ENCODE measurements around the gene VEGFB.

VEGFB gene

DNA sequence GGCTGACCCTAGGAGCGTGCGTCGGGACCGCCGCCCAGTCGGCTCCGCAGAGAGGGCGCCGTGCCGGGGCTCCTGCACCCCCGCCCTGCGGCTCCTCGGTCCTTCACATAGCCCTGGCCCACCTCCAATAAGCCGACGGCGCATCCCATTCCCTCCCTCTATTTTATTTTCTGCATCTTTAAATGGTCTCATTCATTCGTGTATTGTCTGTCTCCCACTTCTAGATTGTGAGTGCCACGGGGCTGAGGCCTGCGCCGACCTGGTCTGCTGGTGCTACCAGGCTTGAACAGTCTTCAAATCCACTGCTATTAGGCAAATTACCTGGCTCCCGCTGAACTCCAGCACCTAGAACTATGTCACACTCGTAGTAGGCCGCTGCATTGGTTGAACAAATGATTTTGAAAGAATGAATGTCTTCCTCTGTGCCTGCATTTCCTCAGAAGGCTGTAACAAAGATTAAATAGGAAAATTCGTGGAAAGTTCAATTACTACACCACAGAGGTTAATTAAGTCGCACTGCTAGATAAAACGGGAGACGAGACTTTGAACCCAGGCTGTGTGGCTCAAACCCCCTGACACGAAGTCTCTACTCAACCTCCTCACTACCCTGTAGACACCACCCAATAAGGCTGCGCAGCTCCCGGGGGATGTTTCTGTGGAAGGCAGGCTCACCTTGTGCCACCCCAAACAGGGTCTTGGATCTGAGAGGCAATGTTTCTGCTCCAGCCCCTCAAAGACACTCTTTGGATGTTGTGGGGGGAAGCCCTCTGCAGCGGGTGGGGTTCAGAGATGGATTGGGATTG lies 13.5 kb downstream of the VEGFB start:
- DNase-seq (ENCODE audit: low spot score): no peak

DNA sequence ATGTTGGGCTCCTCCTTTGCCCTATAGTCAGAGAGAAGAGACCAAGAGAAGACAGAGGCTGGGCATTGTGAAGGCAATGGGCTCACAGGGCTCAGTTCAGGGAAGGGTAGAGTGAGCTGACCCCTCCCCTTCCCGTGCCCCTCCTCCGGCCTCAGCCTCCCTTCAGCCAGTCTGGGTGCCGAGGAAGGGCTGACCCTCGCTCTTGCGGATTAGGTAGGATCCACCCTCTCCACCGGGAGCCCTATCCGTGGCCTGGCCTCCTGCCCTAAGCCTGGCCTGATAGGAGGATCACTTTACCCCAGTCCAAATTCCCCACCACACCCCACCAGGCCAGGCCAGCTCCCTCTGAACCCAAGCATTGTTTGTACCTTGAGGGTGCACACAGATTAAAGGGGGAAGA lies 14.2 kb downstream of the VEGFB start:
- no peak for DNase-seq (ENCODE audit: low spot score)

DNA sequence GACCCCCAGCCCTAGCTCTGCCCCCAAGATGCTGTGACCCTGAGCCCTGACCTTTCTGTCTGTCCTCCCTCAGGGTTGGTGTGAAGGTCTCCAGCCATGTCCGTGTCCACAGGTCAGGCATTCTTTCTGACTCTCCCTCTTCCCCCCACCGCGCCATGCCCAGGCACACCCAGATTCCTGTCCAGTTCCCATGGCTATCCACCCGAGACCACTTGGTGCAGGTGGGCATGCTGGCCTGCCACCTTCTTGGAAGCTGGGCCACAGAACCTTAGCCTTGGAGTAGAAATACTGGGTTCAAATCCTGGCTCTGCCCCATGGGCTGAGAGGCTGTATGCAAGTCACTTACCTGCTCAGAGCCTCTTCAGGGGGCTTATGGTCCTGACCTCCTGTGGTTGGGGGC lies 14.7 kb downstream of the VEGFB start:
- no peak for DNase-seq (ENCODE audit: low spot score)

DNA sequence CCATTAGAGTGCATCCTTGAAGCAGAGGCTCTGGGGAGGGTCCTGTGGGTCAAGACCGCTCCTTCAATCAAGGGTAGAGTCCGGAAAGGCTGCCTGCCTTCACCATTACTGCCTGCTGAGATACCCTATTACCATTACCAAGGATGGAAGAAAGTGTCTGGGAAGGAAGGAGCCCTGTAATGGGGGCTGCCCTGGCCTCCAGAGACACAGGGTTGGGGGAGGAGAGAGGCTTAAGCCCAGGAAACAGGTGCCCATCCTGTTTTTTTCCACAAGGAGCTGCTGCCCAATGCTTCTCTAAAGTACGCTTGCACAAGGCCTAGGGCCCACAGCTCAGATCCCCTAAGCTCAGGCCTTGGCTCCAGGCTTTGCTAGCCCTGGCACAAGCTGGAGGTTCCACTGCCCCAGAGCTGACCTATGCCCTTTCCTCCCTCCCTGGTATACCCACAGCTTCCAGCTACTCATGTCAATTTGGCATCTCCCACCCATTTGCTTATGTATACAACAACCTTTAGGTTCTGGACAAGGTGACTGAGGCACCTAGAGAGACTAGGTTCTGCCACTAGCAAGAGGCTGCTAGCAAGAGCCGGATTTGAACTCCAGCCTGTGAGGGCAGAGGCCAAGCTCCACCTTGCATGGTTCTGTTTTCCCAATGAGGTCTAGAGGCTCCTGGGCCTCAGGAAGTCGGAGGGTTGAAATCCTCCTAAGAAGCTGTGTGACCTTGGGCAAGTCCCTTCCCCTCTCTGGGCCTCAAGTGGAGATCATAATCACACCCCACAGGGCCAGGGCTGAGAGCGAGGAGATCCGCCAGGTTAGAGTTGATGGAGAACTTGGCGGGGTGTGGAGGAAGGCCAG lies 15.4 kb downstream of the VEGFB start:
- no peak for DNase-seq (ENCODE audit: low spot score)

DNA sequence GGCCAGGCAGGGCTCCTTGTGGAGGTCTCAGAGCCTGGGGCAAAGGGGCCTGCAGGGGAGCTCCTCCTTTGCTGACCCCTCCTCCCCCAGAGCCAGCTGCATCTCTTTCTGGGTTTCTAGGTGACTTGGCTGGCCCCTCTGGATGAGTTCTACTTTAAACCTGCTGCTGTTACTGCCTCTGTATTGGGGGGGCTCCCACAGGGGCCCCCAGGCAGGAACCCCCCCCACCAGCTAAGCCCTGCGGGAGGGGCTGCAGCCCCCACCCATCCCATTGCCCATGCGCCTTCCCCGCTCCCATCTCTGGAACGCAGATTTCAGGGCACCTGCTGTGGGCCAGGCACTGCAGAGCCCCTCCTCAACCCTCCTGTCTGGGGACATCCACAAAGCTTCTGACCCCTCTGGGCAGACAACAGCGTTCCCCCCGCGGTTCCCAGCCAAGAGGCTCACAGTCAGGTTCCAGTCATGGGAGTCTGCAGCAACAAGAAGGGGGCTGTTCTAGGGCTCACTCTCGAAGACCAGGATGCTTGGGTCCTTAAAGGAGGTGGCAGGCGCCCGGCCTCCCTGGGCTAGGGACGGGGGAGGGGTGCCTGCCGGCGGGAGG lies 16.1 kb downstream of the VEGFB start:
- no peak for DNase-seq (ENCODE audit: low spot score)

DNA sequence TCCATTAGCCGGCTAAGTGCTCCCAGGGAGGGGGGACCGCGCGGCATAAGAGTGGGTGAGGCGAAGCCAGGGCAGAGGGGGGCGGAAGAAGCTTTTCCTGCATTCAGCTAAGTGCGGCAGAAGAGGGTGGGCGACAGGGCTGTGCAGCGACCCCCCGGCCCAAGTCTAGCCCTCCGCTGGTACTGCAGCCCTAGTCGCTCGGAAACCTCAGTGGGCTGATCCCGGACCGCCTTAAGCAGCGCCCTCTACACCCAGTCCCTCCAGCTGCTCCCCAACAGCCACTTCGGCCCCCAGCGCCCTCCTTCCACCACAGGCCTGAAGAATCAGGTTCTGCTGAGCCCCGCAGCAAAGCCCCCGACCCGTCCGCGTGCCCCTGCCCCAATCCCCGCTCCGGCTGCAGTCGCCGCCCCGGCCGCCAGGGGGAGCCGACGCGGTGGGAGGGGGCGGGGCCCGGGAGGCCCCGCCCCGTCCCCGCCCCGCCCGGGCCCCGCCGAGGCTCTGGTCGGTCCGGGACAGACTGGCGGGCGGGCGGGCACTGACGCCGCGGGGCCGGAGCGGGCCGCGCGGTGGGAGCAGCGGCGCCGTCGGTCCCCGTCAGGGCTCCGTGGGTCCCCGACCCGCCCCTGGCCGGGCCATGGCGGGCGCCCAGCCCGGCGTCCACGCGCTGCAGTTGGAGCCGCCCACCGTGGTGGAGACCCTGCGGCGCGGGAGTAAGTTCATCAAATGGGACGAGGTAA lies 16.8 kb downstream of the VEGFB start, which contains the start of gene PLCB3:
PLCB3 (plus strand) TSS at position 515 of the 737 bp plus-strand sequence; CDS start at position 635, 120 bp downstream.
- DNase-seq (ENCODE audit: low spot score): peak; percentile 92

DNA sequence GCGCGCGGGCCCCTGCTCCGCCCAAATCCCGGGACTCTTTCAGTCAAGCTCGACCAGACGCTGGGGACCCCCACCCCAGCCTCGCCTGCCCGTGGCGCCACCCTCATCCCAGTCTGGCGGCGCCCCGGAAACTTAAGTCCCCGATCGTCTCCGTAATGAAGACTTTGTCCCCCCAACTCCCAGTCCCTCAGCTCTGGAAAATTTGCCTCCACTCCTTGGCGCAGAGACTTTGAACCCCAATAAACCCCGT lies 17.3 kb downstream of the VEGFB start:
- no peak for DNase-seq (ENCODE audit: low spot score)

DNA sequence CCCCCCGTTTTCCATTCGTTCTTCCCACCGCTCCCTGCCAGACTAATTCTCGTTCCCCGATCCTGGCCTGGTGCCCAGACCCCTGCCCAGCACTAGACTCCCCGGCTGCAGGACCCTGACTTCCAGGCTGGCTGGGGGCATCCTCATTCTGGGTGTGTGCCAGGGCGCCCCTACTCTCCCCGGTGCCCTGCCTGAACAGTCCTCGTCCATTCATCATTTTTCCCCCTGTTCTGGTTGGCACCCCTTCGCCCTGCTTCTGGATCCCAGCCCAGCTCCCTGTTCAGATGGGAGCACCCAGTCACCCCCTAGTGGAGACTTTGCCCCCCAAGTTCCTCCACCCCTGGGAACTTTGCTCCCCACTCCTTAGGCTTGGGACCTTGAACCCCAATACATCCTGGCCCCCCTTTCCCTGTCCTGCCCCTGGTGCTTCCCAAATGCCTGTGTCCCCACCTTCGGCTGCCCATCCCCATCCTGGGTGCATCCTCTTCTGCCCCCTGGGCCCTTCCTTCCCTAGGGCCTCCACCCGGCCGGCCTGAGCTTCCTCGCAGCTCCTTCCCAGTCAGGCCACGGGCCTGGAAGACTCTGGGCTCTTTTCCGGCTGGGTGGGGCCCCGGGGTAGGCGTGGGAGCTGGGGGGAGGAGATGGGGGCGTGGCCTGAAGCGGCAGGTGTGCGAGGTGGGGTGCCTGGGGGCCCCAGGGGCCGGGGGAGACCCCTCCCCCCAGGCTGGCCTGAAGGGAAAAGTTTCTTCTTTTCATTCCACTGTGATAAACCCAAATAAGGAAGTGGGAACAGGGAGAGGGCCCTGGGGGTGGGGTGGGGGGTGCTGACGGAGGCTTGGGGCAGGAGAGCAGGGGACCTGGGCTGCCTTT lies 17.9 kb downstream of the VEGFB start:
- peak; percentile 78 for DNase-seq (ENCODE audit: low spot score)

DNA sequence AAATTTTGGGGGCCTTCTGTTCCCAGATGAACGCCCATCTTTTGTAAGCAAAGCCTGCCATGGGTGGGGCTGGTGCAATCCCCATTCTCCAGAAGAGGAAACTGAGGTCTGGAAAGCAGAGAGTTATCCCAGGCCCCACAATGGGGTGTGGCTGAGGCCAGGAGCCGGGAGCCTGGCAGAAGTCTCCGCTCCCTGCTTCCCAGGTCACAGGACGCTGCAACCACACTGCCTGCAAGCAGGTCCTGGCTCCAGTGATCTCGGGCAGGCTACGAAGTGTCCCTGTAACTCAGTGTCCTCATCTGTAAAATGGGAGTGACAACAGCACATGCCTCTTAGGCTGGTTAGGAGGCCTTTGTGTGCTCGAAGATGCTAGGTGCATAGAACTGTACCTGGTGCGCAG lies 18.7 kb downstream of the VEGFB start:
- no peak for DNase-seq (ENCODE audit: low spot score)

DNA sequence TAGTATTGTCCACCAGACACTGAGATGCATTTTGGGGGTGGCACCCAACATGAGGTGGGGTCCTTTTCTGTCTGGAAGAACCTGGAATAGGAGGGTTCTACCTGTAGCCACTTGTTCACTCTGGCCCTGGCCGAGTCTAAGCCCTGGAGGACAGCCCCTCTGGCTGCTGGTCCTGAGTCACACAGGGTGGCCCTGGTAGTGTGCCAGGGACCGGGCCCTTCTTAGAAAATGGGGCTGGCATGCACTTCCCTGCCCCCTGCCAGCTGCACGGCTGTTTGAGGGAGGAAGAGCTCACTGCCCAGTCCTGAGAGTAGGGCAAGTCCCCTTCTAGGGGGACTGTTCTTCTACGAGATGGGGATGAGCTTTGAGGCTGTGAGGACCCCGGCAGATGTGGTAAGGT lies 19.1 kb downstream of the VEGFB start:
- DNase-seq (ENCODE audit: low spot score): peak; percentile 57

DNA sequence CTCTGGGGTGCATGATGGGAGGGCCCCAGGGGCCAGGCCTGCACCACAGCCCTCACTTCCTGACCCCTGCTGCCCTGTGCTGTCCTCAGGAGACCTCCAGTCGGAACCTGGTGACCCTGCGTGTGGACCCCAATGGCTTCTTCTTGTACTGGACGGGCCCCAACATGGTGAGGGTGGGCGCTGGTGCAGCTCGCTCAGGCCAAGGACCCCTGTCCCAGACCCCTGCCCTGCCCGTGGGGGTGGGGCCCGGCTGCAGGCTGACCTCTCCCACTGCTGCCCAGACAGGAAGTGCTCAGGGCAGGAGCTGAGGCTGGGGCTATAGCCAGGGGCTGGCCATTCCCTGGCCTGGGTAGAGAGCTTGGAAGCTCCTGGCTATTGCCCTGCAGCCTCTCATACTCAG lies 19.9 kb downstream of the VEGFB start:
- no peak for DNase-seq (ENCODE audit: low spot score)

DNA sequence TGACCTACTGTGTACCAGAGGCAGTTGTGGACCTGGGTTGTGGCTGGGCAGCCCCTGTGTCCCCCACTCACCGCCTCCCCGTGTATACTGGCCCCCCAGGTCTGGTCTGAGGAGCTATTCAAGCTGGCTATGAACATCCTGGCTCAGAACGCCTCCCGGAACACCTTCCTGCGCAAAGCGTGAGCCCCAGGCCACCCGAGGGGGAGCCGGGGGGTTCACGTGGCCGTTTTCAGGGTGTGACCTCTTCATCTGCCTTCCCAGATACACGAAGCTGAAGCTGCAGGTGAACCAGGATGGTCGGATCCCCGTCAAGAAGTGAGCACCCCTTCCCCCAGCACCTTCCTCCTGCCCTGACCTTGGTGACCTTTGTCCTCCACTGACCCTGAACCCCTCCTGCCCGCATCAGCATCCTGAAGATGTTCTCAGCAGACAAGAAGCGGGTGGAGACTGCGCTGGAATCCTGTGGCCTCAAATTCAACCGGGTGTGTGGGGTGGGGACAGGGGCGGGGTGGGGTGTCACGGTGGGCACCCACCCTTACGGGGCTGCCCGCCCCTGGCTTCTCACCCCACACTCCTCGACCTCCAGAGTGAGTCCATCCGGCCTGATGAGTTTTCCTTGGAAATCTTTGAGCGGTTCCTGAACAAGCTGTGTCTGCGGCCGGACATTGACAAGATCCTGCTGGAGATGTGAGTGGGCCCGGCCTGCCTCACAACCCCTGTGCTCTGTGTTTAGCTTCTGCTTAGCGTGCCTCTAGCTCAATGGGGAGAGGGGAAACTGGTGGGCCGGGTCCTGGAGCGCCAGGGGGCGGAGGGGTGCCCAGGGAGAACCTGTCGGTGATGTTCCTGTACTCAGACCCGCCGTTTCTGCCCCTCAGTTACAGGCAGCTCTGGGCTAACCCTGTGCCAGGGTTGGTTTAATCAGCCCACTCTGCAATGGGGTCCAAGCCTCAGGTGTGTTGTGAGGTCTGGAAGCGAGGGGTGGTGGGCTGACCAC lies 21.0 kb downstream of the VEGFB start:
- DNase-seq (ENCODE audit: low spot score): no peak

DNA sequence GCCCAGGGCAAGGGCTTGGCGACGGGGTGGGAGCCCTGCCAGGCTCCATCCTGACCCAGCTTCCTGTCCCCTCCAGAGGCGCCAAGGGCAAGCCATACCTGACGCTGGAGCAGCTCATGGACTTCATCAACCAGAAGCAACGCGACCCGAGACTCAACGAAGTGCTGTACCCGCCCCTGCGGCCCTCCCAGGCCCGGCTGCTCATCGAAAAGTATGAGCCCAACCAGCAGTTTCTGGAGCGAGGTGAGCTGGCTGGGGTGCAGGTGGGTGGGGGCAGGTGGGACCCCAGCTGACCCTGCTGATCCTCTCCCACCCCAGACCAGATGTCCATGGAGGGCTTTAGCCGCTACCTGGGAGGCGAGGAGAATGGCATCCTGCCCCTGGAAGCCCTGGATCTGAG lies 21.9 kb downstream of the VEGFB start:
- DNase-seq (ENCODE audit: low spot score): no peak

DNA sequence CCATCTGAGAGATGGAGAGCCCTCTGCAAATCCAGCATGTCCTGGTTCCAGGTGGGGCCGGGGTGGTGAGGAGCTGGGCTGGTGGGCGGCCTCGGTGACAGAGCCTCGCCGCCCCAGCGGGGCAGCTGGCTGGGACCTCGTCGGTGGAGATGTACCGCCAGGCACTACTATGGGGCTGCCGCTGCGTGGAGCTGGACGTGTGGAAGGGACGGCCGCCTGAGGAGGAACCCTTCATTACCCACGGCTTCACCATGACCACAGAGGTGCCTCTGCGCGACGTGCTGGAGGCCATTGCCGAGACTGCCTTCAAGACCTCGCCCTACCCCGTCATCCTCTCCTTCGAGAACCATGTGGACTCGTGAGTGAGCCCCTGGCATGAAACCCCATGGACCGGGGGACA lies 24.0 kb downstream of the VEGFB start:
- no peak for DNase-seq (ENCODE audit: low spot score)

DNA sequence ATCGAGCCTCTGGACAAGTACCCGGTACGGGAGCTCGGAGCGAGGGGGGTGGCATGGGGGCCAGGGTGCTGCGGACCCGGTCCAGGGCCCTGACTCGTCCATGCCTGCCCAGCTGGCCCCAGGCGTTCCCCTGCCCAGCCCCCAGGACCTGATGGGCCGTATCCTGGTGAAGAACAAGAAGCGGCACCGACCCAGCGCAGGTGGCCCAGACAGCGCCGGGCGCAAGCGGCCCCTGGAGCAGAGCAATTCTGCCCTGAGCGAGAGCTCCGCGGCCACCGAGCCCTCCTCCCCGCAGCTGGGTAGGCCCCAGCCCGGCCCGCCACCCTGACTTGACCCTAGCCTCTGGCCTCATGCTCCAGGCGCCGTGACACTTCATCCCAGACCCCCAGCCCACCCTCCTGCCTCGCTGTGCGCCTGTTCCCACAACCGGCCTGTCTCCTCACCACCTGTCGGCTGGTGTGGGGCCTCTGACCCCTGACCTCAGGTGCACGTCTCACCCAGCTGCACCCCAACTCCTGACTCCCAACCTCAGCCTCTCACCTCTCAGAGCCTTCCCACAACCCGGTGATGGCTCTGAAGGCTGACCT lies 24.7 kb downstream of the VEGFB start:
- no peak for DNase-seq (ENCODE audit: low spot score)

DNA sequence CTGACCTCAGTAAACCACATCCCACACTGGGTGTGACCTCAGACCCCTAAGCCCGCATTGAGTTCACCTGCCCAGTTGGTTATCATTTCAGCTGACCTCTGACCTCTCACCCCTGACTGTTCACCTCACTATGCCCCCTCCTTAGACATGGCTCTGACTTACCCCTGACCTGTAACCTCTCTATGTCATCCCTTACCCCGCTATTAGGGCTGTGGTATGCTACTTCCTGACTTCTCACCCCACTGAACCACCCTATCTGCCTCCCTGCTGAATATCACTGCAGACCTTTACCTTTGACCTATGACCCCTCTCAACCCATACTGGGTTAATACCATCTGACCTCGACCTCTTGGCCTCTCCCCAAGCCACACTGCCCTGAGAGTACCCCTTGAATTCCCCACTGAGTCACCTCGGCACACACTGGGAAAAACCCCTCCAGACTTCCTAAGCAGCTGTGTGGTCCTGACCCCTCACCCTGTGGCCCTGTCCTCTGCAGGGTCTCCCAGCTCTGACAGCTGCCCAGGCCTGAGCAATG lies 25.2 kb downstream of the VEGFB start:
- DNase-seq (ENCODE audit: low spot score): no peak

DNA sequence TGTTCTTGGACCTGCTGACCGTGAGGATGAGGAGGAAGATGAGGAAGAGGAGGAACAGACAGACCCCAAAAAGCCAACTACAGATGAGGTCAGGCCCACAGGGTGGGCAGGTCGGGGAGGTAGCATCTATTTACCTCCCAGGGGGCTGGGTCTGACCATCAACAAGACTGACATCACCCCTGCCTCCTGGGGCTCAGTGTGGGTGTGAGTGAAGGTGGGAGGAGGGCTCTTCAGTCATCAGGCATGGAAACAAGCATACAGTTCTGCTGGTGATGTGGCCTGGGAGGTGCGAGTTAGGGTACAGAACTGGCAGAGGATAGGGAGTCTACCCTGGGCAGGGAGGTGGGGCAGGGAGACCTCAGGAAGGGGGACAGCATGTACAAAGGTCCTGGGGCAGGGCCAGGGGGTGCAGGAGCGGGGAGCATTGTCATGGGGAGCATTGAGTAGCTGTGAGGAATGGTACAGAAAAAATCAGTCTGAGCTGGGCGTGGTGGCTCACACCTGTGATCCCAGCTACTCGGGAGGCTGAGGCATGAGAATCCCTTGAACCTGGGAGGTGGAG lies 25.8 kb downstream of the VEGFB start:
- no peak for DNase-seq (ENCODE audit: low spot score)

DNA sequence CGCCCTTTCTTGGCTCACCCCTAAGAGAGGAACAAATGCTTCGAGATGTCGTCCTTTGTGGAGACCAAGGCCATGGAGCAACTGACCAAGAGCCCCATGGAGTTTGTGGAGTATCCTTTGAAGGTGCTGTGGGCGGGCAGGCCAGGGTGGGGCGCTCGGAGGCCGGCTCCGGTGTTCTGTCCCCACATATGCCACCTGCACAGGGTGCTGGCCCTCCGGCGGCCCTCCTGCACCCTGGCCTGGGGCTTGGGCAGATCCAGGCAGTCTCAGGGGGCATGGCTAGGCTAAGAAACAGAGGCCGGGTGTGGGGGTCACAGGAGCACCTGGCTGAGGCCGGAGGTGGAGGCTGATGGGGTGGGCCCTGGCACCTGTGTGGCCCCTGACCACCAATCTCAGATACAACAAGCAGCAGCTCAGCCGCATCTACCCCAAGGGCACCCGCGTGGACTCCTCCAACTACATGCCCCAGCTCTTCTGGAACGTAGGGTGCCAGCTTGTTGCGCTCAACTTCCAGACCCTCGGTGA lies 27.2 kb downstream of the VEGFB start:
- no peak for DNase-seq (ENCODE audit: low spot score)

Data from AG08396 (cell line).